HepG2 (cell line): Measurements from ENCODE around the gene PKN2. TPM values are rescaled to one million over a fixed set of nuclear protein-coding genes. Genes with fewer than 3 reads are reported as not detected.

Experiments used
- ATAC-seq: fragments of 200-7000 bp; cut with Tn5 transposase; 3 replicates; pipeline ENCODE4 v1.9.1; 2020; ENCODE audit warnings: mild to moderate bottlenecking, moderate library complexity
- BruUV-seq: library from RNA; stranded (reverse); fragments of 400-500 nt; replicated peaks from 2 replicates; lab custom pipeline; 2021; lab: Mats Ljungman, UMichigan
- CTCF ChIA-PET: fragments of 300-600 bp; formaldehyde crosslinking; extraction: SDS; loops from one replicate; lab custom pipeline; 2021; ENCODE audit warnings: low total read pairs, inconsistent platforms, low intra/inter-chr PET ratio; lab: Yijun Ruan, JAX
- POLR2A ChIA-PET: fragments of 350-600 bp; sonication (Branson Sonifier 250); formaldehyde crosslinking; loops from one replicate; lab custom pipeline; 2020; ENCODE audit warnings: antibody characterized with exemption, inconsistent platforms; lab: Yijun Ruan, JAX
- DNase-seq: peaks from one replicate; pipeline ENCODE4 v3.0.0-alpha.2; 2015; ENCODE audit warnings: low spot score
- FAIRE-seq: peaks from 3 replicates; lab custom pipeline; 2011; peaks lifted over from hg19 to GRCh38; lab: Jason Lieb, UNC
- H2AFZ ChIP-seq: one replicate; pipeline ENCODE4 v1.6.1; 2011; ENCODE audit warnings: low read length, inconsistent platforms
- H3K27ac ChIP-seq: fragments of 300-600 bp; 3 replicates; pipeline ENCODE4 v1.8.0; 2011; ENCODE audit warnings: mixed run types, mild to moderate bottlenecking, mixed read lengths, low read length, inconsistent platforms; ENCODE audit not compliant: insufficient read depth; ENCODE audit errors: extremely low read length
- H3K27me3 ChIP-seq, 2 experiments: fragments of 200-600 bp in 1 of 2; 2 replicates in 1 of 2; 3 replicates in 1 of 2; pipeline versions ENCODE4 v1.6.0 to v1.8.0; 2011; ENCODE audit warnings: low read length in 2 of 2, mild to moderate bottlenecking in 2 of 2, moderate library complexity in 2 of 2, inconsistent platforms in 1 of 2; ENCODE audit not compliant: insufficient read depth in 2 of 2, control insufficient read depth in 1 of 2
- H3K36me3 ChIP-seq, 2 experiments: fragments of 200-600 bp in 1 of 2; replicated peaks in 1 of 2; 2 replicates in 1 of 2; 3 replicates in 1 of 2; pipeline versions ENCODE4 v1.5.1 to v1.8.0; 2011; ENCODE audit warnings: low read length in 2 of 2, inconsistent platforms in 1 of 2; ENCODE audit not compliant: insufficient read depth in 2 of 2, control insufficient read depth in 1 of 2
- H3K4me1 ChIP-seq: 2 replicates; pipeline ENCODE4 v1.5.1; 2012; ENCODE audit warnings: low read length, inconsistent platforms; ENCODE audit not compliant: insufficient read depth
- H3K4me2 ChIP-seq: 2 replicates; pipeline ENCODE4 v1.6.0; 2011; ENCODE audit warnings: low read depth, low read length, inconsistent platforms
- H3K4me3 ChIP-seq, 3 experiments: fragments of 200-600 bp in 1 of 3; sonication (generic), shearing (Covaris generic) in 1 of 3; replicated peaks in 1 of 3; 2 replicates each; pipeline ENCODE4 v1.5.1; 2011 to 2016; ENCODE audit warnings: low read length in 3 of 3, inconsistent platforms in 2 of 3, low read depth in 2 of 3, mild to moderate bottlenecking in 2 of 3, control low read depth in 1 of 3, mixed read lengths in 1 of 3; ENCODE audit not compliant: insufficient read depth in 1 of 3
- H3K79me2 ChIP-seq: one replicate; pipeline ENCODE4 v1.6.1; 2011; ENCODE audit warnings: low read length, inconsistent platforms; ENCODE audit not compliant: insufficient read depth
- H3K9ac ChIP-seq: 2 replicates; pipeline ENCODE4 v1.6.0; 2011; ENCODE audit warnings: mild to moderate bottlenecking, low read depth, low read length, inconsistent platforms; ENCODE audit not compliant: insufficient read depth
- H3K9me3 ChIP-seq: 2 replicates; pipeline ENCODE4 v1.5.1; 2012; ENCODE audit warnings: mild to moderate bottlenecking, low read length
- H4K20me1 ChIP-seq: 2 replicates; pipeline ENCODE4 v1.6.0; 2011; ENCODE audit warnings: inconsistent platforms, mild to moderate bottlenecking, low read length, moderate library complexity; ENCODE audit not compliant: insufficient read depth
- CHD2 ChIP-seq: IDR thresholded peaks from 2 replicates; pipeline ENCODE4 v1.6.1; 2011; ENCODE audit warnings: low read depth, low read length, improper control_type of control experiment
- NFIC ChIP-seq: IDR thresholded peaks from 2 replicates; pipeline ENCODE4 v1.6.1; 2012; ENCODE audit warnings: mild to moderate bottlenecking, low read length, inconsistent platforms
- ZNF275 ChIP-seq: sonication (generic); formaldehyde crosslinking; IDR thresholded peaks from 2 replicates; pipeline ENCODE4 v1.8.0; 2022; ENCODE audit warnings: missing genetic modification reagents, mild to moderate bottlenecking, inconsistent platforms, borderline replicate concordance
- WGBS: methylation state at CpG from one replicate; pipeline ENCODE4 v1.1.6; 2017; ENCODE audit warnings: low lambda C conversion rate; 5-methylcytosine and 5-hydroxymethylcytosine counted together
- in situ Hi-C: cut with HindIII; loops from 2 replicates; pipeline ENCODE4 v1.10.0; 2017; ENCODE audit warnings: low pct_unique_long_range_greater_than_20kb; ENCODE audit not compliant: extremely low pct_ligation_motif_present
- intact Hi-C: fragments of 100-400 bp; cut with micrococcal nuclease; formaldehyde crosslinking; loops from one replicate; pipeline ENCODE4 v1.10.0; 2022; ENCODE audit not compliant: unreplicated experiment
- polyA plus RNA-seq, 8 experiments: library from polyadenylated mRNA; depleted of rRNA in 3 of 8; stranded (reverse) in 7 of 8; unstranded in 1 of 8; fragments of >200 nt; fragmentation: Illumina TruSeq in 4 of 8; extraction: Trizol in 4 of 8; gene quantifications; 2 replicates each; pipeline versions ENCODE4 v1.2.1 to v1.2.3, GENCODE V29; 2011 to 2016; ENCODE audit warnings: low read depth in 4 of 8, missing spikeins in 1 of 8, mixed read lengths in 1 of 8; ENCODE audit not compliant: insufficient read depth in 1 of 8
- total RNA-seq, 5 experiments: library from RNA; depleted of rRNA; stranded (reverse); fragments of >200 nt; fragmentation: Illumina TruSeq; extraction: Trizol; gene quantifications; 2 replicates each; pipeline ENCODE4 v1.2.3, GENCODE V29; 2016; ENCODE audit warnings: low read depth in 1 of 5
- TF ChIP-seq, protein P1 (sequence below), 2 experiments: IDR thresholded peaks; 2 replicates each; pipeline ENCODE4 v1.6.1; 2011 to 2012; ENCODE audit warnings: low read length in 2 of 2, borderline replicate concordance in 1 of 2, low read depth in 1 of 2, mild to moderate bottlenecking in 1 of 2, moderate library complexity in 1 of 2

PKN2 gene
- total and polyA plus RNA-seq, 2 of the 13 experiments (the other 11 are each of a cell fraction or from before 2014, with no cell fraction given): 17.0 to 29.4 TPM

DNA sequence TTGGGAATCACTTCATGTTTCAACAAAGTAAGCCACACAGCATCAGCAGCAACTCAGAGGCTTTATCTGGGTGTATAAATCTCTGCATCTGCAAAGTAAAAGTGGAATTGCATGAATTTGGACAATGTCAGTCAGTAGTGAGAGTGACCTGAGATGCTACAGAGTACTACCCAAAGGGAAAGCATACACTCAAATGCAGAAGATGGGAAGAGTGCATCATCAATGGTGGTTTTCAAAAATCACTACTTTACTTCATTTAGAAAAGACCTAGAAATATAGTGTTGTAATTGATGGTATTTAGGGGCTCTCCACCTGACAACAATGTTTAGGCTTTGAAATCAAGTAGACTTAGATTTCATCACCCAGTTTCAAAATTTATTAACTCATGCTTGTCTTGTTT lies 24.5 kb upstream of the PKN2 start:
- ChIA-PET CTCF (no interaction called here), POLR2A (no interaction called here)
- no peaks in the 10 kb centered on the region for H3K27me3 ChIP-seq
- intact Hi-C loops (loop anchor here (5.0 kb wide), 1 partner anchor 218 kb away; no protein-coding TSS in a partner anchor), in situ Hi-C loops (loop anchor here (10.0 kb wide), 1 partner anchor 215 kb away; no protein-coding TSS in a partner anchor)
- no peak for DNase-seq
- no peaks in the 10 kb centered on the region for H3K36me3 ChIP-seq
- H3K9ac ChIP-seq: no peak overlapping the region
- H3K4me2 ChIP-seq: no peak overlapping the region
- H3K4me1 ChIP-seq: peaks cover 32% of the 10 kb centered on the region
- no peak overlapping the region for H3K27ac ChIP-seq
- no TSS peak for BruUV-seq
- no peaks in the 10 kb centered on the region for H3K9me3 ChIP-seq
- no peak overlapping the region for H2AFZ ChIP-seq
- FAIRE-seq: no peak
- TF ChIP-seq NFIC (no peak), CHD2 (no peak)
- no peak overlapping the region for H3K4me3 ChIP-seq
- no peaks in the 10 kb centered on the region for H3K79me2 ChIP-seq
- no peaks in the 10 kb centered on the region for H4K20me1 ChIP-seq
- no peak for ATAC-seq

DNA sequence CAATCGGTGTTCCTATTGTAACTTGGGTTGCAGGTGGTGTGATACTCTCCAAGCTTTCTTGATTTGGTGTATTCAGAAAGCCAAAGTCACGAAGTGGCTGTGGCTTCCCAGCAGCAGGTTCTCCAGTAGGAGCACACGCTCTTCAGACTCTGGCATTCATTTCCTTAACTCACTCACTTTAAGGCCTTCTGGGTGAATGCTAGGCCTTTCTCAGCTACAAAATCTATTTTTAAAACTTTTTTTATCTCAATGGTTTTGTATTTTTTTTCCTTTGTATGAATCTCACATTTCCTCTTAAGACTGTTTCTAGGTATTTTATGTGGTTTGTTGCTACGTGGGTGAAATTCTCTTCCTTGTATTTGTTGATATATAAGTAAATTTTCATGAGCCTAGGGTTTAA lies 22.9 kb upstream of the PKN2 start:
- intact Hi-C loops: no loop called here
- H3K4me1 ChIP-seq: peaks cover 26% of the 10 kb centered on the region
- in situ Hi-C loops: no loop called here
- 27% methylated on average over 4 of the region's 4 CpGs for WGBS
- no peak overlapping the region for H2AFZ ChIP-seq
- ChIA-PET CTCF (no interaction called here), POLR2A (no interaction called here)
- no peaks in the 10 kb centered on the region for H3K79me2 ChIP-seq
- H3K27me3 ChIP-seq: no peaks in the 10 kb centered on the region
- H3K4me2 ChIP-seq: peak overlapping the region; percentile 33; the same call in 1 of the 2 replicates
- no peak overlapping the region for H3K4me3 ChIP-seq
- no peak for FAIRE-seq
- no peak for TF ChIP-seq ZNF275 (CRISPR knock-in tag)
- TF ChIP-seq, protein P1, sequence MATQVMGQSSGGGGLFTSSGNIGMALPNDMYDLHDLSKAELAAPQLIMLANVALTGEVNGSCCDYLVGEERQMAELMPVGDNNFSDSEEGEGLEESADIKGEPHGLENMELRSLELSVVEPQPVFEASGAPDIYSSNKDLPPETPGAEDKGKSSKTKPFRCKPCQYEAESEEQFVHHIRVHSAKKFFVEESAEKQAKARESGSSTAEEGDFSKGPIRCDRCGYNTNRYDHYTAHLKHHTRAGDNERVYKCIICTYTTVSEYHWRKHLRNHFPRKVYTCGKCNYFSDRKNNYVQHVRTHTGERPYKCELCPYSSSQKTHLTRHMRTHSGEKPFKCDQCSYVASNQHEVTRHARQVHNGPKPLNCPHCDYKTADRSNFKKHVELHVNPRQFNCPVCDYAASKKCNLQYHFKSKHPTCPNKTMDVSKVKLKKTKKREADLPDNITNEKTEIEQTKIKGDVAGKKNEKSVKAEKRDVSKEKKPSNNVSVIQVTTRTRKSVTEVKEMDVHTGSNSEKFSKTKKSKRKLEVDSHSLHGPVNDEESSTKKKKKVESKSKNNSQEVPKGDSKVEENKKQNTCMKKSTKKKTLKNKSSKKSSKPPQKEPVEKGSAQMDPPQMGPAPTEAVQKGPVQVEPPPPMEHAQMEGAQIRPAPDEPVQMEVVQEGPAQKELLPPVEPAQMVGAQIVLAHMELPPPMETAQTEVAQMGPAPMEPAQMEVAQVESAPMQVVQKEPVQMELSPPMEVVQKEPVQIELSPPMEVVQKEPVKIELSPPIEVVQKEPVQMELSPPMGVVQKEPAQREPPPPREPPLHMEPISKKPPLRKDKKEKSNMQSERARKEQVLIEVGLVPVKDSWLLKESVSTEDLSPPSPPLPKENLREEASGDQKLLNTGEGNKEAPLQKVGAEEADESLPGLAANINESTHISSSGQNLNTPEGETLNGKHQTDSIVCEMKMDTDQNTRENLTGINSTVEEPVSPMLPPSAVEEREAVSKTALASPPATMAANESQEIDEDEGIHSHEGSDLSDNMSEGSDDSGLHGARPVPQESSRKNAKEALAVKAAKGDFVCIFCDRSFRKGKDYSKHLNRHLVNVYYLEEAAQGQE (IDR thresholded peaks at IDR 0.05; ENCODE audit: borderline replicate concordance in 1 of 2, low read depth in 1 of 2, low read length in 2 of 2): no peak
- no peak overlapping the region for H3K9ac ChIP-seq
- H3K27ac ChIP-seq: no peak overlapping the region
- H4K20me1 ChIP-seq: no peaks in the 10 kb centered on the region
- H3K9me3 ChIP-seq: no peaks in the 10 kb centered on the region
- DNase-seq: no peak
- BruUV-seq: no TSS peak
- no peak for ATAC-seq
- no peaks in the 10 kb centered on the region for H3K36me3 ChIP-seq
